ENCODE measurements around the gene HNRNPCL1. TPM values are rescaled to one million over a fixed set of nuclear protein-coding genes. Genes with fewer than 3 reads are reported as not detected.
"Not testable (repeated sequence)": the region's sequence is repeated elsewhere in the genome, so short reads cannot be mapped to it uniquely, and the experiment has no call there.

Gene HNRNPCL1
- not detected for total RNA-seq

DNA sequence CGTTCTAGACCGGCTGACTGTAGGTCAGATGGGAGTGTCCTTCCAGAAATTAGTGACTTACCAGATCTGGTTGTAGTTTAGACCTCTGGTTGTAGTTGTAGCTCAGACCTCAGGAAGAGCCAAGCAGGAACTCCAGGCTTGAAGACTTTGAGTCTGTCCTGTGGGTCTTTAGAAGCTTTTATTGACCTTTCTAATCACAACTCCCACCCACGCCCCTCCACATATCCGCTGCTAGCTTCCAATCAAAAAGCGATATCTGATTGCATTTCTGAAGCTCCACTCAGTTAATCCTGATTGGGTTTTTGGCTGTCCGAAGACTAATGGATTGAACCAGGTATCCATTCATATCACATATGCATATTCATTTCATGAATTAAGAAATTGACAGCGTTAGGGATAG lies at the start of gene HNRNPCL1:
TSS of gene HNRNPCL1 (minus strand) at position 101 of the 400 bp plus-strand sequence. CDS start 431 bp downstream, outside the sequence.
- intact Hi-C loops (cut with micrococcal nuclease), result not testable (repeated sequence)

DNA sequence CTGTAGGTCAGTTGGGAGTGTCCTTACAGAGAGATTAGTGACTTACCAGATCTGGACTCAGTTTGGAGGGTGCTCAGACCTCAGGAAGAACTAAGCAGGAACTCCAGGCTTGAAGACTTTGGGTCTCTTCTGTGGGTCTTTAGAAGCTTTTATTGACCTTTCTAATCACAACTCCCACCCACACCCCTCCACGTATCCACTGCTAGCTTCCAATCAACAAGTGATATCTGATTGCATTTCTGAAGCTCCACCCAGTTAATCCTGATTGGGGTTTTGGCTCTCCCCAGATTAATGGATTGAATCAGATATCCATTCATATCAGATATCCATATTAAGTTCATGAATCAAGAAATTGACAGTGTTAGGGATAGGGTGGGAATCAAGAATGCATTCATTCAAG lies 49.6 kb upstream of the HNRNPCL1 start, which contains the start of gene PRAMEF10:
TSS of gene PRAMEF10 (minus strand) at position 101 of the 400 bp plus-strand sequence. CDS start 2,423 bp downstream, outside the sequence.
- H3K4me3 Mint-ChIP-seq; ATAC-seq; POLR2A ChIA-PET; H3K9me3 Mint-ChIP-seq; H3K36me3 Mint-ChIP-seq (ENCODE audit: low read depth); H3K27me3 Mint-ChIP-seq; H3K4me1 Mint-ChIP-seq (ENCODE audit: low read depth); H3K27ac Mint-ChIP-seq; DNase-seq; CTCF ChIA-PET; intact Hi-C loops (cut with micrococcal nuclease): not testable (repeated sequence)

More for the DNA sequence above, at the start of gene HNRNPCL1:
- H3K4me3 Mint-ChIP-seq; H3K36me3 Mint-ChIP-seq (ENCODE audit: low read depth); DNase-seq; H3K27me3 Mint-ChIP-seq; H3K4me1 Mint-ChIP-seq (ENCODE audit: low read depth); H3K27ac Mint-ChIP-seq; CTCF ChIA-PET; POLR2A ChIA-PET; ATAC-seq; H3K9me3 Mint-ChIP-seq: not testable (repeated sequence)

DNA sequence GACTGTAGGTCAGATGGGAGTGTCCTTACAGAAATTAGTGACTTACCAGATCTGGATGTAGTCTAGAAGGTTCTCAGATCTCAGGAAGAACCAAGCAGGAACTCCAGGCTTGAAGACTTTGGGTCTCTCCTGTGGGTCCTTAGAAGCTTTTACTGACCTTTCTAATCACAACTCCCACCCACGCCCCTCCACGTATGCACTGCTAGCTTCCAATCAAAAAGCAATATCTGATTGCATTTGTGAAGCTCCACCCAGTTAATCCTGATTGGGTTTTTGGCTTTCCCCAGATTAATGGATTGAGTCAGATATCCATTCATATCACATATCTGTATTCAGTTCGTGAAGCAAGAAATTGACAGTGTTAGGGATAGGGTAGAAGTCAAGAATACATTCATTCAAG lies 37.6 kb upstream of the HNRNPCL1 start, which contains the start of gene PRAMEF4:
TSS of gene PRAMEF4 (minus strand) at position 101 of the 400 bp plus-strand sequence. CDS start 2,807 bp downstream, outside the sequence.
- H3K36me3 Mint-ChIP-seq (ENCODE audit: low read depth); H3K9me3 Mint-ChIP-seq; POLR2A ChIA-PET; H3K4me3 Mint-ChIP-seq; H3K27ac Mint-ChIP-seq; DNase-seq; CTCF ChIA-PET; H3K27me3 Mint-ChIP-seq; H3K4me1 Mint-ChIP-seq (ENCODE audit: low read depth); ATAC-seq; intact Hi-C loops (cut with micrococcal nuclease): not testable (repeated sequence)

GRCh38 chr1:12878453-12878852 lies 29.9 kb upstream of the HNRNPCL1 start:
- intact Hi-C loops (cut with micrococcal nuclease); H3K4me3 Mint-ChIP-seq; H3K27me3 Mint-ChIP-seq; POLR2A ChIA-PET; ATAC-seq; H3K27ac Mint-ChIP-seq; CTCF ChIA-PET; H3K4me1 Mint-ChIP-seq (ENCODE audit: low read depth); H3K9me3 Mint-ChIP-seq; H3K36me3 Mint-ChIP-seq (ENCODE audit: low read depth); DNase-seq: not testable (repeated sequence)

GRCh38 chr1:12863131-12863880 lies 14.8 kb upstream of the HNRNPCL1 start:
- ATAC-seq; H3K4me1 Mint-ChIP-seq (ENCODE audit: low read depth); DNase-seq; intact Hi-C loops (cut with micrococcal nuclease); CTCF ChIA-PET; POLR2A ChIA-PET; H3K27ac Mint-ChIP-seq; H3K36me3 Mint-ChIP-seq (ENCODE audit: low read depth); H3K4me3 Mint-ChIP-seq; H3K9me3 Mint-ChIP-seq; H3K27me3 Mint-ChIP-seq: not testable (repeated sequence)

GRCh38 chr1:12856786-12857185 lies 8.3 kb upstream of the HNRNPCL1 start, which contains the start of gene PRAMEF2:
Gene PRAMEF2, plus strand, starts transcription at chr1:12857086. Its CDS starts 1,924 bp downstream, at chr1:12859010.
- intact Hi-C loops (cut with micrococcal nuclease); CTCF ChIA-PET; DNase-seq; H3K9me3 Mint-ChIP-seq; H3K36me3 Mint-ChIP-seq (ENCODE audit: low read depth); H3K27me3 Mint-ChIP-seq; H3K27ac Mint-ChIP-seq; ATAC-seq; H3K4me3 Mint-ChIP-seq; H3K4me1 Mint-ChIP-seq (ENCODE audit: low read depth): not testable (repeated sequence)
- POLR2A ChIA-PET, result interaction anchor here (0.7 kb wide), 1 partner anchor 514 kb away, joined by 5 read pairs; no protein-coding TSS in a partner anchor

GRCh38 chr1:12851779-12852178 lies 3.3 kb upstream of the HNRNPCL1 start:
- Mint-ChIP-seq H3K4me3 (no peak overlapping the region), H3K4me1 (ENCODE audit: low read depth) (no peaks in the 10 kb centered on the region), H3K36me3 (ENCODE audit: low read depth) (no peaks in the 10 kb centered on the region), H3K9me3 (peaks cover 3% of the 10 kb centered on the region), H3K27ac (no peak overlapping the region), H3K27me3 (peaks cover 8% of the 10 kb centered on the region)
- intact Hi-C loops (cut with micrococcal nuclease), result no loop called here
- CTCF ChIA-PET, result no interaction called here
- DNase-seq, result no peak
- ATAC-seq, result no peak
- no peak for TF ChIP-seq CTCF (IDR thresholded peaks at IDR 0.05)
- POLR2A ChIA-PET, result no interaction called here

DNA sequence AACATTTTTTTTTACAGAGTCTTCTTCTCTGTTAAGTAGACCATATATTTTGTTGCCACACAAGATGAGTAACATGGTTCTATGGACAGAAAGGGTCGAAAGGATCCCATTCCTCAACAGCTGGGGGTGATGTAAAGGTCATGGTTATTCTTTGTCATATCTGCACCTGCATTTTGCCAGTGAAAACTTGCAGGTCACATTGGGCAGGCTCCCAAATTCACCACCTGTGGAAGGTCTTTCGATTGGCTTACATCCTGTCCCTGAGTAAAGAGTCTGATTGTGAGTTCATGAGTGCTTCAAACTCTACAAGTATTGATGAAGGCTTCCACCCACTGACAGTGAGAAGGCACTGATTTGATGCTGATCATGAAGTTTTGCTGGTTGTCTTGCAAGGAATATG lies 15.3 kb downstream of the HNRNPCL1 start:
- intact Hi-C loops (cut with micrococcal nuclease); H3K4me3 Mint-ChIP-seq; POLR2A ChIA-PET; H3K4me1 Mint-ChIP-seq (ENCODE audit: low read depth); H3K9me3 Mint-ChIP-seq; H3K27ac Mint-ChIP-seq; H3K27me3 Mint-ChIP-seq; DNase-seq; CTCF ChIA-PET; ATAC-seq; H3K36me3 Mint-ChIP-seq (ENCODE audit: low read depth): not testable (repeated sequence)

GRCh38 chr1:12831310-12831709 lies 17.2 kb downstream of the HNRNPCL1 start, which contains the start of gene PRAMEF11:
Gene PRAMEF11, minus strand, starts transcription at chr1:12831410. Its CDS starts 2,621 bp downstream, at chr1:12828789.
- DNase-seq; H3K36me3 Mint-ChIP-seq (ENCODE audit: low read depth); H3K4me1 Mint-ChIP-seq (ENCODE audit: low read depth); CTCF ChIA-PET; POLR2A ChIA-PET; H3K9me3 Mint-ChIP-seq; intact Hi-C loops (cut with micrococcal nuclease); H3K4me3 Mint-ChIP-seq; H3K27me3 Mint-ChIP-seq; ATAC-seq; H3K27ac Mint-ChIP-seq: not testable (repeated sequence)

- ATAC-seq; H3K36me3 Mint-ChIP-seq (ENCODE audit: low read depth); POLR2A ChIA-PET; H3K9me3 Mint-ChIP-seq; H3K4me3 Mint-ChIP-seq; intact Hi-C loops (cut with micrococcal nuclease); H3K27ac Mint-ChIP-seq; H3K4me1 Mint-ChIP-seq (ENCODE audit: low read depth); CTCF ChIA-PET; DNase-seq: not testable (repeated sequence)
- peaks cover 21% of the 10 kb centered on the region for H3K27me3 Mint-ChIP-seq
Observed at GRCh38 chr1:12819061-12819460, 29.5 kb downstream of the HNRNPCL1 start.

Data from activated CD8-positive, alpha-beta T cell treated with anti-CD3 and anti-CD28 coated beads for 36 hours (primary cell).